Sciatic nerve (tissue), 2 donors: ENCODE data around the gene TAS2R39. TPM values are rescaled to one million over a fixed set of nuclear protein-coding genes. Genes with fewer than 3 reads are reported as not detected.
A peak's percentile ranks its signal among the peaks of the same experiment; 100 is the strongest.
"Not testable (repeated sequence)": the region's sequence is repeated elsewhere in the genome, so short reads cannot be mapped to it uniquely, and the experiment has no call there.

Source experiments
- ATAC-seq: fragments of 200-7000 bp; cut with Tn5 transposase; one replicate; pipeline ENCODE4 v1.9.1; 2020; ENCODE audit warnings: mild to moderate bottlenecking, moderate library complexity
- DNase-seq: peaks from one replicate; pipeline ENCODE4 v3.0.0-alpha.2; 2020; ENCODE audit warnings: low spot score
- intact Hi-C: fragments of 100-400 bp; cut with DNase I; formaldehyde crosslinking; loops from one replicate; pipeline ENCODE4 v1.14.2; 2022
- total RNA-seq: library from RNA; stranded (reverse); fragmentation: NEBNext Ultra II Directional; extraction: Animal tissue kit (Norgen Biotek cat#: 25700); gene quantifications from one replicate; pipeline ENCODE4 v1.2.1, GENCODE V29; 2021
- donor health status: DM: no; HTN: no; CAD: no.
- donor health status: DM: no; HTN: no; CAD: no.

Gene TAS2R39
- not detected for total RNA-seq

- intact Hi-C loops, result no loop called here
- ATAC-seq, result no peak
- no peak for DNase-seq
These were observed at the start of gene TAS2R39 for GRCh38 chr7:143183024-143183423. Gene TAS2R39 (plus strand): TSS chr7:143183419. CDS start chr7:143183419, 0 bp downstream.

- DNase-seq, result no peak
- intact Hi-C loops, result no loop called here
These were observed 36.1 kb upstream of the TAS2R39 start for GRCh38 chr7:143147070-143147469.

GRCh38 chr7:143148050-143148449 is 35.2 kb upstream of the TAS2R39 start:
- ATAC-seq (no peak), DNase-seq (no peak)
- intact Hi-C loops, result no loop called here

More at GRCh38 chr7:143147070-143147469, 36.1 kb upstream of the TAS2R39 start:
- ATAC-seq, result no peak

GRCh38 chr7:143148651-143149050 is 34.6 kb upstream of the TAS2R39 start:
- ATAC-seq (no peak), DNase-seq (no peak)
- intact Hi-C loops, result no loop called here

- intact Hi-C loops, ATAC-seq, DNase-seq: not testable (repeated sequence)
These were observed 32.5 kb upstream of the TAS2R39 start for GRCh38 chr7:143150696-143151095.

- intact Hi-C loops, DNase-seq, ATAC-seq: not testable (repeated sequence)
These were observed 24.6 kb upstream of the TAS2R39 start for GRCh38 chr7:143158617-143159016.

GRCh38 chr7:143171697-143172096 is 11.5 kb upstream of the TAS2R39 start:
- DNase-seq (no peak), ATAC-seq (no peak)
- intact Hi-C loops, result no loop called here

- ATAC-seq (no peak), DNase-seq (no peak)
- intact Hi-C loops, result no loop called here
These were observed 10.9 kb upstream of the TAS2R39 start for GRCh38 chr7:143172354-143172753.

GRCh38 chr7:143176128-143176527 is 7.1 kb upstream of the TAS2R39 start:
- ATAC-seq (no peak), DNase-seq (no peak)
- intact Hi-C loops, result no loop called here

GRCh38 chr7:143177374-143178119 is 5.7 kb upstream of the TAS2R39 start:
- intact Hi-C loops, result no loop called here
- ATAC-seq (no peak), DNase-seq (no peak)

GRCh38 chr7:143180771-143181170 is 2.4 kb upstream of the TAS2R39 start:
- ATAC-seq, DNase-seq: not testable (repeated sequence)

GRCh38 chr7:143181349-143181748 is 1.9 kb upstream of the TAS2R39 start:
- intact Hi-C loops, result no loop called here
- no peak for ATAC-seq
- no peak for DNase-seq

More at GRCh38 chr7:143180771-143181170, 2.4 kb upstream of the TAS2R39 start:
- intact Hi-C loops, result not testable (repeated sequence)

GRCh38 chr7:143185551-143185950 is 2.3 kb downstream of the TAS2R39 start:
- ATAC-seq (no peak), DNase-seq (no peak)
- intact Hi-C loops, result no loop called here

GRCh38 chr7:143188994-143189393 is 5.8 kb downstream of the TAS2R39 start:
- no peak for DNase-seq
- no peak for ATAC-seq
- intact Hi-C loops, result no loop called here

- ATAC-seq, result no peak
- intact Hi-C loops, result no loop called here
- no peak for DNase-seq
These were observed 10.7 kb downstream of the TAS2R39 start for GRCh38 chr7:143193880-143194279.

- intact Hi-C loops, result no loop called here
- DNase-seq (no peak), ATAC-seq (no peak)
These were observed 15.8 kb downstream of the TAS2R39 start for GRCh38 chr7:143199040-143199439.

GRCh38 chr7:143202161-143202560 is 18.9 kb downstream of the TAS2R39 start:
- ATAC-seq (no peak), DNase-seq (no peak)
- intact Hi-C loops, result no loop called here

- no peak for DNase-seq
- intact Hi-C loops, result no loop called here
- ATAC-seq, result no peak
These were observed 20.2 kb downstream of the TAS2R39 start for GRCh38 chr7:143203386-143203785.

GRCh38 chr7:143205560-143206293 is 22.5 kb downstream of the TAS2R39 start:
- intact Hi-C loops, result no loop called here
- DNase-seq (no peak), ATAC-seq (peak; percentile 74)

GRCh38 chr7:143210541-143210940 is 27.3 kb downstream of the TAS2R39 start:
- intact Hi-C loops, result no loop called here
- no peak for ATAC-seq
- DNase-seq, result no peak
